Measurements from ENCODE around the gene CHMP4B. TPM values are rescaled to one million over a fixed set of nuclear protein-coding genes. Genes with fewer than 3 reads are reported as not detected.
A peak's percentile ranks its signal among the peaks of the same experiment; 100 is the strongest.

The CHMP4B gene
- total RNA-seq, 1 experiment from 2014 or later: 87.5 TPM

DNA sequence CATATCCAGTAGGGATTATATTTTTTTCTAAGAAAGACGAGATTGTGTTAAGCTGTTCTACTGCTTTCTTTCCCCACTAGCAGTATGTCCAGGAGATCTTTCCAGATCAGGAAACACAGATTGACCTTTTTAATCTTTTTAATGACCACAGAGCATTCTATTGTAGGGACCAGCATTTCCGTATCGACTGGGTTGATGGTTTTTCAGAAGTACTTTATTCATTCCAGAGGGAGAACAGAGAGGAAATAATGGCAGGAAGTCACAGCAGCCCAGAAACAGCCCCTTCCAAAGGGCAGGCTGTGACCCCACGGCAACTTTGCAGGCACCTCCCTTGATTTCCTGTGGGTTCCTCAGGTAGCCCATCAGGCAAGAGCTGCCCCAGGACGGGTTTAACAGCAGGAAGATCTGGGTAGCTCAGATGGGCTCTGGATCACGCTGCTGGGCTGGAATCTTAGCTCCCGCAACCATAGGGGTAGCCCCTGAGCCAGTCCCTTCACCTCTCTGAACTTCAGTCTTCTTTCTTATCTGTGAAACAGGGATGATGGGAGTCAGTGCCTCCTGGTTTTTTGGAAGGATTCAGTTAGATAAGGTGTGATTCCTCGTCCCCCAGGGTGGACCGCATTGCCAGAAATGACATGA, 23.8 kb upstream of the CHMP4B start:
- Histone ChIP-seq H3K4me1 (ENCODE audit: control insufficient read depth, insufficient read depth, low read length) (peaks cover 22% of the 10 kb centered on the region), H3K9me3 (ENCODE audit: control insufficient read depth, insufficient read depth, low read depth, low read length) (no peaks in the 10 kb centered on the region), H3K27ac (ENCODE audit: low read length) (no peak overlapping the region), H3K36me3 (ENCODE audit: control insufficient read depth, insufficient read depth, low read length) (no peaks in the 10 kb centered on the region), H3K27me3 (ENCODE audit: control insufficient read depth, insufficient read depth, low read length) (no peaks in the 10 kb centered on the region), H3K4me3 (ENCODE audit: low read depth in 2 of 2, low read length in 2 of 2) (no peak overlapping the region)
- BruUV-seq (replicated peaks): no TSS peak
- POLR2A ChIA-PET: no interaction called here
- in situ Hi-C loops (cut with HindIII; ENCODE audit: low pct_unique_long_range_greater_than_20kb, low sequenced_read_pairs): no loop called here
- DNase-seq (ENCODE audit: low read depth, low spot score) (no peak), ATAC-seq (no peak)
- CTCF ChIA-PET: interaction anchor here (0.7 kb wide), 1 partner anchor 354 kb away, joined by 3 read pairs; no protein-coding TSS in a partner anchor
- intact Hi-C loops (cut with micrococcal nuclease; ENCODE audit: unreplicated experiment): no loop called here
- TF ChIP-seq, protein P1, sequence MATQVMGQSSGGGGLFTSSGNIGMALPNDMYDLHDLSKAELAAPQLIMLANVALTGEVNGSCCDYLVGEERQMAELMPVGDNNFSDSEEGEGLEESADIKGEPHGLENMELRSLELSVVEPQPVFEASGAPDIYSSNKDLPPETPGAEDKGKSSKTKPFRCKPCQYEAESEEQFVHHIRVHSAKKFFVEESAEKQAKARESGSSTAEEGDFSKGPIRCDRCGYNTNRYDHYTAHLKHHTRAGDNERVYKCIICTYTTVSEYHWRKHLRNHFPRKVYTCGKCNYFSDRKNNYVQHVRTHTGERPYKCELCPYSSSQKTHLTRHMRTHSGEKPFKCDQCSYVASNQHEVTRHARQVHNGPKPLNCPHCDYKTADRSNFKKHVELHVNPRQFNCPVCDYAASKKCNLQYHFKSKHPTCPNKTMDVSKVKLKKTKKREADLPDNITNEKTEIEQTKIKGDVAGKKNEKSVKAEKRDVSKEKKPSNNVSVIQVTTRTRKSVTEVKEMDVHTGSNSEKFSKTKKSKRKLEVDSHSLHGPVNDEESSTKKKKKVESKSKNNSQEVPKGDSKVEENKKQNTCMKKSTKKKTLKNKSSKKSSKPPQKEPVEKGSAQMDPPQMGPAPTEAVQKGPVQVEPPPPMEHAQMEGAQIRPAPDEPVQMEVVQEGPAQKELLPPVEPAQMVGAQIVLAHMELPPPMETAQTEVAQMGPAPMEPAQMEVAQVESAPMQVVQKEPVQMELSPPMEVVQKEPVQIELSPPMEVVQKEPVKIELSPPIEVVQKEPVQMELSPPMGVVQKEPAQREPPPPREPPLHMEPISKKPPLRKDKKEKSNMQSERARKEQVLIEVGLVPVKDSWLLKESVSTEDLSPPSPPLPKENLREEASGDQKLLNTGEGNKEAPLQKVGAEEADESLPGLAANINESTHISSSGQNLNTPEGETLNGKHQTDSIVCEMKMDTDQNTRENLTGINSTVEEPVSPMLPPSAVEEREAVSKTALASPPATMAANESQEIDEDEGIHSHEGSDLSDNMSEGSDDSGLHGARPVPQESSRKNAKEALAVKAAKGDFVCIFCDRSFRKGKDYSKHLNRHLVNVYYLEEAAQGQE (IDR thresholded peaks at IDR 0.05; ENCODE audit: insufficient read depth in 1 of 2, low read depth in 2 of 2, low read length in 1 of 2): no peak
- no peak for TF ChIP-seq POLR2AphosphoS5 (IDR thresholded peaks at IDR 0.05; ENCODE audit: low read depth, low read length)
- no peak for TF ChIP-seq SIN3A (IDR thresholded peaks at IDR 0.05; ENCODE audit: borderline replicate concordance, insufficient read depth, low read depth, low read length)

DNA sequence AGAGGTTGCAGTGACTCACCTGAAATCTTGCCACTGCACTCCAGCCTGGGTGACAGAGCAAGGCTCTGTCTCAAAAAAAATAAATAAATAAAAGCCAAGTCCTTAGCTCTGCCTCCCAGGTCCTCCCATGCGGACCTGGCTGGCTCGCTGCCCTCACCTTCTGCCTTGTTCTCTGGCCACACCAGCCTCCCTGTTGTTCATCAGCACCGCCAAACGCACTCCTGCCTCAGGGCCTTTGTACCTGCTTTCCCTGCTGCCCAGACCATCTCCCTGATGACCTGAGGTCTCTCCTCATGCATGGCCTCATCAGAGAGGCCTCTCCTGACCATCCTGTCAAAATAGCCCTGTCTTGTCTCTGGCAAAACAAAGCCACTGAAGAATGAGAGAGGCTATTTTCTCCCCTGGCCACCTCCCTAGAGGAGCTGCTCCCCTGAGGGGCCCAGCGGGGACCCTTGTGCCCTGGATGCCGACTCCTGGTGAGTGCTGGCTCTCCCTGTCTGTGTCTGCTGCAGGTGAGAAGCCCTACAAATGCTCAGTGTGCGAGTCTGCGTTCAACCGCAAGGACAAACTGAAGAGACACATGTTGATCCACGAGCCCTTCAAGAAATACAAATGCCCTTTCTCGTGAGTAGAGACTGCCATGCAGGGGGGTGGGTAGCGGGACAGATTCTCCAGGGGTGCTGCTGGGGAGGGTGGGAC, 22.6 kb upstream of the CHMP4B start:
- ChIA-PET CTCF (interaction anchor here (0.6 kb wide), 1 partner anchor 164 kb away, joined by 4 read pairs; no protein-coding TSS in a partner anchor), POLR2A (interaction anchor here (0.6 to 0.7 kb wide), 2 partner anchors 24 to 32 kb away, joined by 3 to 5 read pairs; no protein-coding TSS in a partner anchor)
- H3K4me3 ChIP-seq (ENCODE audit: low read depth in 2 of 2, low read length in 2 of 2): no peak overlapping the region
- TF ChIP-seq, protein P2, sequence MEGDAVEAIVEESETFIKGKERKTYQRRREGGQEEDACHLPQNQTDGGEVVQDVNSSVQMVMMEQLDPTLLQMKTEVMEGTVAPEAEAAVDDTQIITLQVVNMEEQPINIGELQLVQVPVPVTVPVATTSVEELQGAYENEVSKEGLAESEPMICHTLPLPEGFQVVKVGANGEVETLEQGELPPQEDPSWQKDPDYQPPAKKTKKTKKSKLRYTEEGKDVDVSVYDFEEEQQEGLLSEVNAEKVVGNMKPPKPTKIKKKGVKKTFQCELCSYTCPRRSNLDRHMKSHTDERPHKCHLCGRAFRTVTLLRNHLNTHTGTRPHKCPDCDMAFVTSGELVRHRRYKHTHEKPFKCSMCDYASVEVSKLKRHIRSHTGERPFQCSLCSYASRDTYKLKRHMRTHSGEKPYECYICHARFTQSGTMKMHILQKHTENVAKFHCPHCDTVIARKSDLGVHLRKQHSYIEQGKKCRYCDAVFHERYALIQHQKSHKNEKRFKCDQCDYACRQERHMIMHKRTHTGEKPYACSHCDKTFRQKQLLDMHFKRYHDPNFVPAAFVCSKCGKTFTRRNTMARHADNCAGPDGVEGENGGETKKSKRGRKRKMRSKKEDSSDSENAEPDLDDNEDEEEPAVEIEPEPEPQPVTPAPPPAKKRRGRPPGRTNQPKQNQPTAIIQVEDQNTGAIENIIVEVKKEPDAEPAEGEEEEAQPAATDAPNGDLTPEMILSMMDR (IDR thresholded peaks at IDR 0.05): no peak
- TF ChIP-seq SIN3A (IDR thresholded peaks at IDR 0.05; ENCODE audit: borderline replicate concordance, insufficient read depth, low read depth, low read length): no peak
- no peak for TF ChIP-seq TCF7L2 (IDR thresholded peaks at IDR 0.05; ENCODE audit: low read depth, low read length)
- TF ChIP-seq, protein P1 (IDR thresholded peaks at IDR 0.05; ENCODE audit: insufficient read depth in 1 of 2, low read depth in 2 of 2, low read length in 1 of 2): no peak
- TF ChIP-seq POLR2AphosphoS5 (IDR thresholded peaks at IDR 0.05; ENCODE audit: low read depth, low read length): no peak
- DNase-seq (ENCODE audit: low read depth, low spot score) (no peak), ATAC-seq (no peak)
- no peaks in the 10 kb centered on the region for H3K36me3 ChIP-seq (ENCODE audit: control insufficient read depth, insufficient read depth, low read length)
- BruUV-seq (replicated peaks): no TSS peak
- intact Hi-C loops (cut with micrococcal nuclease; ENCODE audit: unreplicated experiment) (no loop called here), in situ Hi-C loops (cut with HindIII; ENCODE audit: low pct_unique_long_range_greater_than_20kb, low sequenced_read_pairs) (no loop called here)
- H3K4me1 ChIP-seq (ENCODE audit: control insufficient read depth, insufficient read depth, low read length): peaks cover 22% of the 10 kb centered on the region
- H3K9me3 ChIP-seq (ENCODE audit: control insufficient read depth, insufficient read depth, low read depth, low read length): no peaks in the 10 kb centered on the region
- H3K27ac ChIP-seq (ENCODE audit: low read length): peak overlapping the region; percentile 36; the same call in 1 of the 2 replicates
- no peaks in the 10 kb centered on the region for H3K27me3 ChIP-seq (ENCODE audit: control insufficient read depth, insufficient read depth, low read length)
